Stomach (tissue), 9 donors: Measurements from ENCODE around the gene SLC27A1. TPM values are rescaled to one million over a fixed set of nuclear protein-coding genes. Genes with fewer than 3 reads are reported as not detected.

Experiments
- DNase-seq, 2 donors: peaks; one replicate each; pipeline versions ENCODE4 v3.0.0 to v3.0.0-alpha.2; 2013 to 2019
- H3K27ac ChIP-seq, 5 donors: fragments of 200-600 bp in 4 of 5; sonication (generic) in 4 of 5; one replicate each; pipeline ENCODE4 v1.5.1; 2013 to 2019; ENCODE audit warnings: mild to moderate bottlenecking in 1 of 5, moderate library complexity in 1 of 5
- H3K27me3 ChIP-seq, 3 donors: fragments of 200-600 bp; sonication (generic); one replicate each; pipeline ENCODE4 v1.5.1; 2017 to 2019; ENCODE audit warnings: mixed run types in 1 of 3
- H3K36me3 ChIP-seq, 4 donors: fragments of 200-600 bp; sonication (generic); 1 replicate in 3 of 4; 2 replicates in 1 of 4; pipeline ENCODE4 v1.5.1; 2016 to 2019
- H3K4me1 ChIP-seq, 4 donors: fragments of 200-600 bp; sonication (generic); one replicate each; pipeline ENCODE4 v1.5.1; 2016 to 2019
- H3K4me3 ChIP-seq, 4 donors: fragments of 200-600 bp; sonication (generic) in 3 of 4; one replicate each; pipeline ENCODE4 v1.5.1; 2016 to 2019; ENCODE audit warnings: mild to moderate bottlenecking in 1 of 4
- H3K9me3 ChIP-seq, 4 donors: fragments of 200-600 bp; sonication (generic); one replicate each; pipeline ENCODE4 v1.5.1; 2016 to 2019
- CTCF ChIP-seq, 7 experiments: fragments of 450-650 bp in 4 of 7; fragments of 200-600 bp in 3 of 7; sonication (generic) in 3 of 7; IDR thresholded peaks; one replicate each; pipeline ENCODE4 v1.5.1; 2016 to 2019; ENCODE audit warnings: antibody characterized with exemption in 7 of 7, control low read depth in 2 of 7, mild to moderate bottlenecking in 1 of 7
- EP300 ChIP-seq: sonication (generic); formaldehyde crosslinking; IDR thresholded peaks from one replicate; pipeline ENCODE4 v1.6.1; 2017; ENCODE audit warnings: antibody characterized with exemption
- POLR2A ChIP-seq, 4 donors: fragments of 450-650 bp; IDR thresholded peaks; one replicate each; pipeline ENCODE4 v1.6.1; 2016; ENCODE audit warnings: antibody characterized with exemption in 4 of 4, control low read depth in 2 of 4, mild to moderate bottlenecking in 1 of 4, moderate library complexity in 1 of 4
- POLR2AphosphoS5 ChIP-seq, 3 donors: sonication (generic); formaldehyde crosslinking; IDR thresholded peaks; one replicate each; pipeline ENCODE4 v1.6.1; 2016; ENCODE audit warnings: antibody characterized with exemption in 3 of 3
- WGBS, 5 donors: extraction: QIAGEN DNeasy Blood & Tissue Kit in 3 of 5; methylation state at CpG; one replicate each; pipeline versions ENCODE4 v1.1.5 to v1.1.7; 2013 to 2018; 5-methylcytosine and 5-hydroxymethylcytosine counted together
- intact Hi-C: fragments of 100-400 bp; cut with DNase I; formaldehyde crosslinking; loops from one replicate; pipeline ENCODE4 v1.15.1; 2023; ENCODE audit warnings: low total_unique reads
- polyA plus RNA-seq, 3 donors: library from polyadenylated mRNA; stranded (reverse); fragments of 200-250 nt; gene quantifications; one replicate each; pipeline ENCODE4 v1.2.3, GENCODE V29; 2013
- total RNA-seq, 5 donors: library from RNA; depleted of rRNA; stranded (reverse); fragments of >200 nt; gene quantifications; one replicate each; pipeline versions ENCODE4 v1.1.0 to v1.2.3, GENCODE V29; 2014 to 2016
- donor health status: healthy with polysubstance abuse.
- donor health status: Bipolar disorder and iron deficiency.
- donor health status: healthy.

Gene SLC27A1
- total and polyA plus RNA-seq, 8 donors = 4.0 to 116 (median 12.1) TPM

GRCh38 chr19:17458970-17459369 is 11.4 kb upstream of the SLC27A1 start:
- no peaks in the 10 kb centered on the region for H3K9me3 ChIP-seq
- H3K27ac ChIP-seq = no peak overlapping the region
- intact Hi-C loops = no loop called here
- TF ChIP-seq CTCF (IDR thresholded peaks at IDR 0.05) (no peak), POLR2AphosphoS5 (IDR thresholded peaks at IDR 0.05) (no peak), POLR2A (IDR thresholded peaks at IDR 0.05) (no peak), EP300 (no peak)
- no peak for DNase-seq
- H3K4me3 ChIP-seq = no peak overlapping the region
- WGBS, 5 donors = 71 to 83% (median 71%) methylated on average over 3 of the region's 3 CpGs
- no peaks in the 10 kb centered on the region for H3K36me3 ChIP-seq
- H3K4me1 ChIP-seq = peaks cover 5 to 16% (median 12%) of the 10 kb centered on the region in 4 donors
- H3K27me3 ChIP-seq = peaks cover 9 to 87% (median 42%) of the 10 kb centered on the region in 3 donors

- Histone ChIP-seq H3K27ac (no peak within 1 kb of the TSS), H3K27me3 (peaks cover 0 to 71% (median 27%) of the 10 kb centered on the region in 3 donors), H3K4me1 (peaks cover 2 to 6% (median 4%) of the 10 kb centered on the region in 4 donors), H3K36me3 (no peaks in the 10 kb centered on the region), H3K9me3 (no peaks in the 10 kb centered on the region), H3K4me3 (no peak within 1 kb of the TSS)
- no peak for DNase-seq
- TF ChIP-seq POLR2A (IDR thresholded peaks at IDR 0.05) (no peak), EP300 (no peak), POLR2AphosphoS5 (IDR thresholded peaks at IDR 0.05) (no peak), CTCF (IDR thresholded peaks at IDR 0.05) (no peak)
- 77 to 87% (median 80%) methylated on average over 25 to 26 of the region's 26 CpGs for WGBS, 5 donors
- intact Hi-C loops = no loop called here
Observed at GRCh38 chr19:17460372-17461230, 9.7 kb upstream of the SLC27A1 start, which contains the start of gene NXNL1. NXNL1 (minus strand) TSS chr19:17460926; CDS start chr19:17460869, 57 bp downstream.

DNA sequence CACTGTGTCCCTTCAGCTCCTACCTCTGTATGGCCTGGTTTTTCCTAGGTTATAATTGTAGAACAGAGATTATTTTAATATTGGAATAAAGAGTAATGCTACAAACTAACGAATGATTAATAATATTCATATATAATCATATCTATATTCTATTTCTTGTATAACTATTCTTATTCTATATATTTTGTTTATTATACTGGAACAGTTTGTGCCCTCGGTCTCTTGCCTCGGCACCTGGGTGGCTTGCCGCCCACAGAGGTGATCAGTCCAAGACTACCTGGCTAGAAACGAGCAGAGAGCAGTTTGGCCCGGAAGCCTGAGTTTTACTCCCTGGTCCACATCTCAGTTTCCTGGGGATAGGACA is 3.9 kb upstream of the SLC27A1 start:
- Histone ChIP-seq H3K36me3 (no peaks in the 10 kb centered on the region), H3K27me3 (peaks cover 0 to 17% (median 0%) of the 10 kb centered on the region in 3 donors), H3K4me3 (no peak overlapping the region), H3K9me3 (no peaks in the 10 kb centered on the region), H3K4me1 (peaks cover 22 to 36% (median 31%) of the 10 kb centered on the region in 4 donors), H3K27ac (peak overlapping the region in 1 of 5 donors; percentile 51)
- WGBS, 5 donors = 32 to 50% (median 36%) methylated on average over 6 of the region's 6 CpGs
- TF ChIP-seq POLR2AphosphoS5 (IDR thresholded peaks at IDR 0.05) (no peak), CTCF (IDR thresholded peaks at IDR 0.05) (peak in 1 of 7 experiments; percentile 1)
- intact Hi-C loops = no loop called here
- DNase-seq = no peak

DNA sequence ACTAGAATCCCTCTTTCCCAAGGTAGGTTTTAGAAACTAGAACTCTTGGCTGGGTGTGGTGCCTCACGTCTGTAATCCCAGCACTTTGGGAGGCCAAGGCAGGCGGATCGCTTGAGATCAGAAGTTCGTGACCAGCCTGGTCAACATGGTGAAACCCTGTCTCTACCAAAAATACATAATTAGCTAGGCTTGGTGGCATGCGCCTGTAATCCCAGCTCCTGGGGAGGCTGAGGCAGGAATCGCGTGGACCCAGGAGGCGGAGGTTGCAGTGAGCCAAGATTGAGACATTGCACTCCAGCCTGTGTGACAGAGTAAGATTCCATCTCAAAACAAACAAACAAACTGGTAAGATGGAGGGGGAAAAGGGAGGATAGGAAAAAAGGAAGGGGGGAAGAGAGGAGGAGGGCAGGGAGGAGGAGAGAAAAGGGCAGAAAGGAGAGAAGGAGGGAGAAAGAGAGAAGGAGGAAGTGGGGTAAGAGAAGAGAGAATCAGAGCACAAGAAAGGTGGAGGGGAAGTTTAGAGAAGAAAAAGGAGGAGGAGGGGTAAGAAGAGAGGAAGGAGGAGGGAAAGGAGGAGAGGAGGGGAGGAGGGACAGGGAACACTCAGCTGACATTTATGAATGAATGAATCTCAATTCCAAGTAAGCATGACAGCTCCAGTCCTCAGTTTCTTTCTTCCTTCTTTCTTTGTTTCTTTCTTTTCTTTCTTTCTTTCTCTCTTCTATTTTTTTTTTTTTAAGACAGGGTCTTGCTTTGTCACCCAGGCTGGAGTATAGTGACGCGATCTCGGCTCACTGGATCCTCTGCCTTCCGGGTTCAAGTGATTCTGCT is 2.6 kb upstream of the SLC27A1 start:
- Histone ChIP-seq H3K4me1 (peaks cover 28 to 48% (median 37%) of the 10 kb centered on the region in 4 donors), H3K27me3 (peaks cover 0 to 5% (median 0%) of the 10 kb centered on the region in 3 donors), H3K4me3 (peak overlapping the region in 1 of 4 donors; percentile 78), H3K36me3 (no peaks in the 10 kb centered on the region), H3K27ac (peak overlapping the region in 4 of 5 donors; percentile 89 to 92 (median 90)), H3K9me3 (no peaks in the 10 kb centered on the region)
- DNase-seq = no peak
- no peak for TF ChIP-seq CTCF (IDR thresholded peaks at IDR 0.05)
- TF ChIP-seq EP300 = no peak
- TF ChIP-seq POLR2AphosphoS5 (IDR thresholded peaks at IDR 0.05) = no peak
- TF ChIP-seq POLR2A (IDR thresholded peaks at IDR 0.05) = no peak
- WGBS, 5 donors = 62 to 76% (median 68%) methylated on average over 12 of the region's 12 CpGs
- intact Hi-C loops = no loop called here
